Measurements from ENCODE around the gene INSM2. TPM values are rescaled to one million over a fixed set of nuclear protein-coding genes. Genes with fewer than 3 reads are reported as not detected.
A peak's percentile ranks its signal among the peaks of the same experiment; 100 is the strongest.

The INSM2 gene, protein sequence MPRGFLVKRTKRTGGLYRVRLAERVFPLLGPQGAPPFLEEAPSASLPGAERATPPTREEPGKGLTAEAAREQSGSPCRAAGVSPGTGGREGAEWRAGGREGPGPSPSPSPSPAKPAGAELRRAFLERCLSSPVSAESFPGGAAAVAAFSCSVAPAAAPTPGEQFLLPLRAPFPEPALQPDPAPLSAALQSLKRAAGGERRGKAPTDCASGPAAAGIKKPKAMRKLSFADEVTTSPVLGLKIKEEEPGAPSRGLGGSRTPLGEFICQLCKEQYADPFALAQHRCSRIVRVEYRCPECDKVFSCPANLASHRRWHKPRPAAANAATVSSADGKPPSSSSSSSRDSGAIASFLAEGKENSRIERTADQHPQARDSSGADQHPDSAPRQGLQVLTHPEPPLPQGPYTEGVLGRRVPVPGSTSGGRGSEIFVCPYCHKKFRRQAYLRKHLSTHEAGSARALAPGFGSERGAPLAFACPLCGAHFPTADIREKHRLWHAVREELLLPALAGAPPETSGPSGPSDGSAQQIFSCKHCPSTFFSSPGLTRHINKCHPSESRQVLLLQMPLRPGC
- not detected for total RNA-seq

DNA sequence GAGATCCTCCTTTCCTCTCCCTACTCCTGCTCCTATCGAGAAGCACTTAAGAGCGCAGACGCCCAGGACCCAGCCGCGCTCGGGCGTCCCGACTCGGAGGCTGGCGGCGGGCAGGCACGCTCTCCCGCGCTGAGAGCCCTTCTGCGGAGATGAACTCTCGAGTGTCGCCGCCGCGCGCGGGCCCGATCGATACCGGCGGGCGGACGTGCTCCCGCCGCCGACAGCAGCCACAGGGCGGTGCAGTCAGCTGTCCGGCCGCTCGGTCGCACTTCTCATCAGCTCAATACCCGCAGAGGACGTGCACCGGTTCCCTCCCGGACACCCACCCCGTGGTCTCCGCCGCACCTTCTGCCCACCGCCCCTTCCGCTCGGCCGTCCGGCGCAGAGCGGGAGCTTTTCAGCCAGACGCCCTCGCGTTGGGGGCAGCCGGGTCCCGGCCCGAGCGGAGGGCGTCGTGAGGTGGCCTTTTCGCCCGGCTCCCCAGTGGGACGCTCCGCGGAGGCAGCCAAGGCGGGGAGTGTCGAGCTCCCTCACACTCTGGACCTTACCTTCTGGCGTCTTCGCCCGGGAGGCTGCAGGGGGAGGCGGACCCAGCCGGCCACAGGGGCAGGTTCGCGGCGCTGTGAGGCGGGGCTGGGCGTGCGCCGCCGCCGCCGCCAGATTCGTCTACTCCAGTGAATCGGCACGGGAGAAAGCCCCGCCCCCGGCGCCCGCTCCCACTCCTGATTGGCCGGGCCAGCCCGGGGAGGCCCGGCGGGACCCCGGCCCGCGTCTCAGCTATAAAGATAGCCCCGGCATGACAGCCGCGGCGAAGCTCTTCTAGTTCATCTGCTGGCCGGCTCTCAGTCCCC, at the start of gene INSM2:
TSS of gene INSM2 (plus strand) at position 808 of the 851 bp plus-strand sequence. CDS start 89 bp downstream, outside the sequence.
- peak; percentile 71 for DNase-seq
- H3K9me3 Mint-ChIP-seq = no peaks in the 10 kb centered on the region
- no peak within 1 kb of the TSS for H3K27ac Mint-ChIP-seq
- ChIA-PET CTCF (interaction anchor here (0.9 to 1.6 kb wide), 3 partner anchors 28 to 84 kb away, joined by 3 read pairs; no protein-coding TSS in a partner anchor), POLR2A (no interaction called here)
- H3K4me1 Mint-ChIP-seq = peaks cover 14% of the 10 kb centered on the region
- H3K27me3 Mint-ChIP-seq = peaks cover 67% of the 10 kb centered on the region
- peak within 1 kb of the TSS; percentile 57 for H3K4me3 Mint-ChIP-seq
- no peaks in the 10 kb centered on the region for H3K36me3 Mint-ChIP-seq (ENCODE audit: low read depth)

DNA sequence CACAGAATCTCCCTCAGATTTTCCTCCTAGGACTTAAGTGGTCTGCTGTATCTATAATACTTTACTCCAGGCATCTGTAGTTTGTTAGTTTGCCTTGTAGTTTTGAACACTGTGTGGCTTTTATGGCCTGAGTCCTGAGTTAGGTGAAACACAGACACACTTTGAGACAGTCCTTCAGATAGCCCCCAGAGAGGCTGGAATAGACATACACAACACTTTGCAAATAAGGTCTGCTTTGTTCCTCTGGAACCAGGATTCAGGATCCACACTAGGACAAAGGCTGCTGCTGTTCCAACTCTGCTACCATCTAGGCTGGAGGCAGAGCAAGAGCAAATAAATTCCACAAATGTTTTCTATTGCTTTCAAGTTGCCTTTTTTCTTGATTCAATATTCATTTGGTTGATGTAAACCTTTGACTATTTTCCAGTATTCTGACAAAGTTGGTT, 41.4 kb upstream of the INSM2 start:
- CTCF ChIA-PET = no interaction called here
- Mint-ChIP-seq H3K9me3 (peaks cover 8% of the 10 kb centered on the region), H3K4me1 (no peaks in the 10 kb centered on the region), H3K4me3 (no peak overlapping the region), H3K27me3 (peaks cover 5% of the 10 kb centered on the region), H3K36me3 (ENCODE audit: low read depth) (no peaks in the 10 kb centered on the region), H3K27ac (no peak overlapping the region)
- POLR2A ChIA-PET = no interaction called here
- DNase-seq = no peak

DNA sequence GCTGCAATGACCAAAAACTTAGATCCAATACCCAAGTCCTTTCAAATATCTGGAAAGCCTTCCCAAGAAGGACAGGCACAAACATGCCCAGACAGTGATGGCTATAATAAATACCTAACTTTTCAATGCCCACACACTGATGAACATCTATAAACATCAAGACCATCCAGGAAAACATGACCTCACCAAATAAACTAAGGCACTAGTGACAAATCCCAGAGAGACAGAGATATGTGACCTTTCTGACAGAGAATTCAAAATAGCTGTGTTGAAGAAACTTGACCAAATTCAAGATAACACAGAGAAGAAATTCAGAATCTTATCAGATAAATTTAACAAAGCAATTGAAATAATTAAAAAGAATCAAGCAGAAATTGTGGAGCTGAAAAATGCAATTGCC, 38.7 kb upstream of the INSM2 start:
- Mint-ChIP-seq H3K36me3 (ENCODE audit: low read depth) (no peaks in the 10 kb centered on the region), H3K4me1 (no peaks in the 10 kb centered on the region), H3K27ac (no peak overlapping the region), H3K4me3 (no peak overlapping the region), H3K9me3 (peaks cover 9% of the 10 kb centered on the region), H3K27me3 (peaks cover 24% of the 10 kb centered on the region)
- CTCF ChIA-PET = interaction anchor here (0.7 to 1.1 kb wide), 2 partner anchors 56 to 1870 kb away, joined by 4 to 5 read pairs; no protein-coding TSS in a partner anchor
- no peak for DNase-seq
- POLR2A ChIA-PET = no interaction called here

DNA sequence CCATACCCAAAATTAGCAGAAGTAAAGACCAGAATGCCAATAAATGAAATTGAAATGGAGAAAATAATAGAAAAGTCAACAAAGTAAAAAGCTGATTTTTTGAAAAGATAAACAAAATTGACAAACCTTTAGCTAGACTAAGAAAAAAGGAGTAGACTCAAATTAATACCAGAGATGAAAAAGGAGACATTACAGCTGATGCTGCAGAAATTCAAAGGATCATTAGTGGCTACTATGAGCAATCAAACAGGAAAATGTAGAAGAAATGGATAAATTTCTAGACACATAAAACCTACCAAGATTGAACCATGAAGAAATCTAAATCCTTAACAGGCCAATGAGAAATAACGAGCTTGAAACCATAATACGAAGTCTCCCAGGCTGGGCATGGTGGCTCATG, 34.8 kb upstream of the INSM2 start:
- POLR2A ChIA-PET = interaction anchor here (0.6 kb wide), 1 partner anchor 709 kb away, joined by 3 read pairs; no protein-coding TSS in a partner anchor
- Mint-ChIP-seq H3K27me3 (peaks cover 45% of the 10 kb centered on the region), H3K4me3 (no peak overlapping the region), H3K27ac (no peak overlapping the region), H3K9me3 (peaks cover 2% of the 10 kb centered on the region), H3K4me1 (no peaks in the 10 kb centered on the region), H3K36me3 (ENCODE audit: low read depth) (no peaks in the 10 kb centered on the region)
- CTCF ChIA-PET = no interaction called here
- no peak for DNase-seq

DNA sequence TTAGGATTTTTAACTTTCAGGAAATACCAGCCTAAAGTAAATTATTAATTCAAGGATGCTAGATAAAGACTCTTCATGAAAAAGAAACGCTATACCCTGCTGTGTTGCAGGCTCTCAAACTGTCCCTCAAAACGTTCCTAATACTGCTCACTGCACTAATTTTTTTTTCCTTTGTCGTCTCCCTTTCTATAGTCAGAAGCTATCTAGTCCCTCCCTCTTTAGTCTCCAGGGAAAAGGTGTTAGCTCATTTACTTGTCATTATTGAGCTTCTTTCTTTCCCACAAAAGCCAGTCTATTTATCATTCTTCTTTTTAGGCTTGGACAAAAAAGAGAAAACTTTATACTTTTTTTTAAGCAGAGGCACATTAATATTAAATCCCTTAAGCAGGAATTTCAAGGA, 30.3 kb upstream of the INSM2 start:
- DNase-seq = no peak
- Mint-ChIP-seq H3K27me3 (peaks cover 39% of the 10 kb centered on the region), H3K4me1 (peaks cover 2% of the 10 kb centered on the region), H3K9me3 (no peaks in the 10 kb centered on the region), H3K36me3 (ENCODE audit: low read depth) (no peaks in the 10 kb centered on the region), H3K27ac (no peak overlapping the region), H3K4me3 (no peak overlapping the region)
- POLR2A ChIA-PET = no interaction called here
- CTCF ChIA-PET = no interaction called here

DNA sequence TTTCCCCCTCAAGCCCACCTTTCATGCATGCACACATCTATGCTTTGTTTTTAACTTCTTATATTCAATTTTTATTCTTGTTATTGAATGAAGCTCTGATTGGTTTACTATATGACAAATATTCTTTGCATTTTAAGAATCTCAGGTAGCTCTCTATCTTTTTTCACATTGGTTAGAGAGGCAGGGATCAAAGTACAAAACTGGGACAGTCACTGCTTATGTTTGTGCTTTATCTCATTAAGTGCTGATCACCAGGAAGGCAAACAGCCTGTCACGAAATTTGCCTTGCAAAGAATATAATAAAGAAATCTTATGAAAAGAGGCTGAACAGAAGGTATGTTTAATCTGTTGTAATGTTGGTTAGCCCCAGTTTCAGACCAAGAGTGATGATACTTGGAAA, 29.7 kb upstream of the INSM2 start:
- POLR2A ChIA-PET = interaction anchor here (0.6 kb wide), 1 partner anchor 1656 kb away, joined by 5 read pairs; no protein-coding TSS in a partner anchor
- Mint-ChIP-seq H3K9me3 (no peaks in the 10 kb centered on the region), H3K4me3 (no peak overlapping the region), H3K4me1 (peaks cover 2% of the 10 kb centered on the region), H3K27me3 (peaks cover 35% of the 10 kb centered on the region), H3K36me3 (ENCODE audit: low read depth) (no peaks in the 10 kb centered on the region), H3K27ac (no peak overlapping the region)
- no peak for DNase-seq
- CTCF ChIA-PET = no interaction called here

DNA sequence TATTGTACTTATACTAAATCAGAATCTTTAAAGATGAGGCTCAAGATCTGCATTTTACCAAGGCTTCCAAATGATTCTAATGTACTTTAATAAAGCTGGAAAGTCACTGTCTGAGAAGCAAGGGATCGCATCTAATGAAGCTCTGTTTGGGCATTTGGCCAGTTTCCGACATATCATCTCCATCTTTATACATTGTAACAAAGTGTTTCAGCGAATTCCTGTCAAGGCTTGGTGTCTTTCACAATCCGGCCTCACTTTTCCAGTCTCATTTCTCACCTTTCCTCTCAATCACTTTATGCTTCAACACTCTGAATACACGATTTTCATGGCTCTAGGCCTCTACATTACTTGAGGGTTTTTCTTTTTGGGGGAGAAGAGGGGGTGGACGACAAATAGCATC, 27.5 kb upstream of the INSM2 start:
- ChIA-PET POLR2A (no interaction called here), CTCF (interaction anchor here (0.8 kb wide), 1 partner anchor 27 kb away, joined by 3 read pairs; no protein-coding TSS in a partner anchor)
- Mint-ChIP-seq H3K27ac (no peak overlapping the region), H3K4me1 (peaks cover 2% of the 10 kb centered on the region), H3K27me3 (peaks cover 20% of the 10 kb centered on the region), H3K9me3 (no peaks in the 10 kb centered on the region), H3K36me3 (ENCODE audit: low read depth) (no peaks in the 10 kb centered on the region), H3K4me3 (no peak overlapping the region)
- DNase-seq = no peak

DNA sequence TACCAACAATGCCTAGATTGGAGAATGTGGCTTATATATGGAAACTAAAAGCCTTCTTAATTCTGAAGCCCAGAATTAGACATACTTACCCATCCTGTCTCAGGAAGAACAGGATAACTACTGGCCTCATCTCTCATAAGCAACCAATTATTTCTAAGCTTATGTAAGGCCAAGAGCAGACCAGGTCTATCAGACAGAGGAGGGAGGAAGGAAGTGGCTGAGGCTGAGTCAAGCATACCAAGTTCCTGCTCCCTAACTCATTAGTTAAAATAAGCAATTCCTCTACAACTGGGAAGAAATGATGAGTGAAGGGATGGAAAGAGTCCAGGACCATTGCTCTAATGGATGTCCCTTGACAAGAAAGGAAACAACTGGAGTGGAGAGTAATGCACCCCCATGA, 27.0 kb upstream of the INSM2 start:
- H3K27ac Mint-ChIP-seq = no peak overlapping the region
- H3K27me3 Mint-ChIP-seq = peaks cover 16% of the 10 kb centered on the region
- ChIA-PET CTCF (no interaction called here), POLR2A (no interaction called here)
- no peaks in the 10 kb centered on the region for H3K36me3 Mint-ChIP-seq (ENCODE audit: low read depth)
- no peak for DNase-seq
- no peak overlapping the region for H3K4me3 Mint-ChIP-seq
- H3K4me1 Mint-ChIP-seq = peaks cover 2% of the 10 kb centered on the region
- H3K9me3 Mint-ChIP-seq = no peaks in the 10 kb centered on the region

DNA sequence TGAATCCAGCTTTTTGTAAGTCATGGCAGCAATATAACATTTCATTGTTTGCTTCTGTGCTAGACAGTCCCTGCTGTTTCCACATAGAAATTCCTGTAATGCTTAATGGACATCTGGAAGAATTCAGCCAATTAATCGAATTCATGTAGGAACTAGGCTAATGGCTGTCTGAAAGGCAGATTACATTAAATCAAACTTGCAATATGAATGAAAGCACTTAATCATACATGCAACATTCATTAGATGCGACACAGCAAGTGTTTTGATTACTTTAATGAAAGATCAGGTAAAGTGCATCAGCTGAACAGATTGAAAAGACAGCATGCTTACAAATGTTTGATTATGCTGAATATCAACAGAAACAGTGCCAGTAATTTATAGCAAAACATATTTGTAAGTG, 24.1 kb upstream of the INSM2 start:
- POLR2A ChIA-PET = no interaction called here
- no peak overlapping the region for H3K27ac Mint-ChIP-seq
- no peak overlapping the region for H3K4me3 Mint-ChIP-seq
- CTCF ChIA-PET = no interaction called here
- no peak for DNase-seq
- no peaks in the 10 kb centered on the region for H3K9me3 Mint-ChIP-seq
- peaks cover 8% of the 10 kb centered on the region for H3K27me3 Mint-ChIP-seq
- peaks cover 2% of the 10 kb centered on the region for H3K4me1 Mint-ChIP-seq
- H3K36me3 Mint-ChIP-seq (ENCODE audit: low read depth) = no peaks in the 10 kb centered on the region

DNA sequence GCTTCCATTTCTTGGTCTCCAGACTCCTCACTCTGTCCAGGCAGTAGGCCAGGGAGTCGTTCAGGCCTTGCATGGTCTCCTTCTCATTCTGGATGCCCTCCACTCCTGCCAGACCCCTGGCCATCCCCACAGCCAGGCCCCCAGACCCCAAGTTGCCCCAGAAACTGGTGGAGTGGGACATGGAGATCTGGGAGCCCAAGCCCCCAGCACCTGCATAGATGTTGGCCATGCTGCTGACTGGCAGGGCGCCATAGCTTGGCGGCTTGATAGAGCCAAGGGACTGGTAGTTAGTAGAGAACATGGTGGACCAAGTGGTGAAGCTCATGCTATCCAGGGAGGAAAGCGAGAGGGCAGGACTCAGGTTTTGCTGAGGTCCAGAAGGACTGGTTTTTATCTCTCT, 21.2 kb upstream of the INSM2 start:
- no peak overlapping the region for H3K27ac Mint-ChIP-seq
- no peaks in the 10 kb centered on the region for H3K4me1 Mint-ChIP-seq
- H3K27me3 Mint-ChIP-seq = peaks cover 2% of the 10 kb centered on the region
- no peaks in the 10 kb centered on the region for H3K36me3 Mint-ChIP-seq (ENCODE audit: low read depth)
- POLR2A ChIA-PET = no interaction called here
- CTCF ChIA-PET = no interaction called here
- no peak for DNase-seq
- no peak overlapping the region for H3K4me3 Mint-ChIP-seq
- H3K9me3 Mint-ChIP-seq = no peaks in the 10 kb centered on the region

DNA sequence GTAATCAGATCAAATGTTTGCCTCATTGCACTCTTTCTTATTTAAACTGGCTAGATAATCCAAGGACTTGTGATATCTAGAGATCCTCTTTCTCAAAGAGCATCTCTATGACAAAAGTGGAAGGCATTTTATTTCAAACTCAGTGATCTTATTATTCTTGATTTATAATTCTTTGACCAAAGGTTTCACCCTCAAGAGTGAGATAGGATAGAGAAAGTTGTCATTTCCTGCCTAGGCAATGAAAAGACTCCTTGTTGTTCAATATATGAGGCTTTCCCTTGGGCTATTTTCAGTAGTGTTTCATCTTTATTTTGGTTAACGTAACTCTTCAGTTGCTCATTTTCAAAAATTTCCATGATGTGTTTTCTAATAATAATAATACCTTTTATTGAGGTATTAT, 18.0 kb upstream of the INSM2 start:
- no peak for DNase-seq
- Mint-ChIP-seq H3K27me3 (peaks cover 11% of the 10 kb centered on the region), H3K36me3 (ENCODE audit: low read depth) (no peaks in the 10 kb centered on the region), H3K9me3 (no peaks in the 10 kb centered on the region), H3K27ac (no peak overlapping the region), H3K4me1 (no peaks in the 10 kb centered on the region), H3K4me3 (no peak overlapping the region)
- ChIA-PET CTCF (no interaction called here), POLR2A (no interaction called here)

DNA sequence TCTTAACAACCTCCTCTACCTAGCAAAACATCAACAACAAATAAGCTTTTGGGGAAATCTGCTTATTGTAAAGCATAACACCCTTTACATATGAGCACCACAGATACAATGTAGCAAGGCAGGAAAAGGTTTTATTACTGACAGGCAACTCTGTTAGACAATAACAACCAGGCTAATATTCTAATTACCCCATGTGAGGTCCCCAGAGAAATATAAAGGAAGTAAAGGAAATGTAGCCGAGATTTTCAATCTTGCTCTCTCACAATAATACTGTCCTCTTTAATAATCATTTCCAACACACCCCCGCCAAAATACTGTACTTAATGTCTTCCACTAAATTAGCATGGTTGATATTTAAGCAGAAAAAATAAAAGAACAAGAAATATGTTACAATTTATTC, 14.0 kb upstream of the INSM2 start:
- no peak overlapping the region for H3K4me3 Mint-ChIP-seq
- H3K4me1 Mint-ChIP-seq = no peaks in the 10 kb centered on the region
- ChIA-PET CTCF (no interaction called here), POLR2A (no interaction called here)
- H3K36me3 Mint-ChIP-seq (ENCODE audit: low read depth) = no peaks in the 10 kb centered on the region
- H3K27me3 Mint-ChIP-seq = peaks cover 21% of the 10 kb centered on the region
- DNase-seq = no peak
- H3K9me3 Mint-ChIP-seq = no peaks in the 10 kb centered on the region
- H3K27ac Mint-ChIP-seq = no peak overlapping the region

DNA sequence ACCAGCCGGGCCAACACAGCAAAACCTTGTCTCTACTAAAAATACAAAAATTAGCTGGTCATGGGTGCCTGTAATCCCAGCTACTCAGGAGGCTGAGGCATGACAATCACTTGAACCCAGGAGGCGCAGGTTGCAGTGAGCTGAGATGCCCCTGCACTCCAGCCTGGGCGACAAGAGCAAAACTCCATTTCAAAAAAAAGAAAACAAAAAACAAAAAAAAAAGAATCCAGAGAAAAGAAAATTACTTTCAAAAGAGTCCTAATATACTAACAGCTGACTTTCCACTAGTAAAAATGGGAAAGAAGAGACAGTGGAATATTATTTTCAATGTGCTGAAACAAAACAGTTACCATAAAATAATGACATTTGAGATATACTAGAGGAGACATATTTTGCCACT, 8.3 kb upstream of the INSM2 start:
- no peak overlapping the region for H3K27ac Mint-ChIP-seq
- POLR2A ChIA-PET = no interaction called here
- no peak overlapping the region for H3K4me3 Mint-ChIP-seq
- H3K27me3 Mint-ChIP-seq = peaks cover 47% of the 10 kb centered on the region
- no peaks in the 10 kb centered on the region for H3K4me1 Mint-ChIP-seq
- H3K9me3 Mint-ChIP-seq = no peaks in the 10 kb centered on the region
- H3K36me3 Mint-ChIP-seq (ENCODE audit: low read depth) = no peaks in the 10 kb centered on the region
- CTCF ChIA-PET = no interaction called here
- DNase-seq = no peak

All from activated CD4-positive, alpha-beta T cell treated with anti-CD3 and anti-CD28 coated beads, Interleukin-2, amount 10 ng/mL, durations not matched to agents 7 days and 5 days (primary cell).